ENCODE results near the gene IFIT1. TPM values are rescaled to one million over a fixed set of nuclear protein-coding genes. Genes with fewer than 3 reads are reported as not detected.
"Not testable (repeated sequence)": the region's sequence is repeated elsewhere in the genome, so short reads cannot be mapped to it uniquely, and the experiment has no call there.

The IFIT1 gene
- total RNA-seq, 1 experiment from 2014 or later = 1.3 TPM

DNA sequence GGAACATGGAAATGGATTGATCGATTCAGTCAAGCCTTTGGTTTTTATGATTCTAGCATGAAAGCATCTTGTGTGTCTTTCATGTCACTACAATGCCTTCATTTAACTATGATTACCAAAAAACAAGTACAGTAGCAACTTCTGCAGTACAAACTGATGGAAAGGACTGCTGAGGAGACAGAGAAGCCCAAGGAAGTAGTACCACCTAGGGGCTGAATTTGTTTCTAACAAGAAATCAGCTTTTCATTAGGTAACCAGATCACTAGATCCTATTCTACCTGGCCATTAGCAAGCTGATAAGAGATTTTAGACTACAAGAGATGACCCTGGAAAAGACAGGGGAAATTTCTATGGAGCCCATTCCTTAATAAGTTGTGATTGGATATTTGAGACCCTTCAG lies 3.2 kb upstream of the IFIT1 start:
- in situ Hi-C loops (cut with HindIII; ENCODE audit: low pct_unique_long_range_greater_than_20kb, low sequenced_read_pairs) = no loop called here
- DNase-seq (ENCODE audit: low read depth, low spot score) = peak; percentile 62

DNA sequence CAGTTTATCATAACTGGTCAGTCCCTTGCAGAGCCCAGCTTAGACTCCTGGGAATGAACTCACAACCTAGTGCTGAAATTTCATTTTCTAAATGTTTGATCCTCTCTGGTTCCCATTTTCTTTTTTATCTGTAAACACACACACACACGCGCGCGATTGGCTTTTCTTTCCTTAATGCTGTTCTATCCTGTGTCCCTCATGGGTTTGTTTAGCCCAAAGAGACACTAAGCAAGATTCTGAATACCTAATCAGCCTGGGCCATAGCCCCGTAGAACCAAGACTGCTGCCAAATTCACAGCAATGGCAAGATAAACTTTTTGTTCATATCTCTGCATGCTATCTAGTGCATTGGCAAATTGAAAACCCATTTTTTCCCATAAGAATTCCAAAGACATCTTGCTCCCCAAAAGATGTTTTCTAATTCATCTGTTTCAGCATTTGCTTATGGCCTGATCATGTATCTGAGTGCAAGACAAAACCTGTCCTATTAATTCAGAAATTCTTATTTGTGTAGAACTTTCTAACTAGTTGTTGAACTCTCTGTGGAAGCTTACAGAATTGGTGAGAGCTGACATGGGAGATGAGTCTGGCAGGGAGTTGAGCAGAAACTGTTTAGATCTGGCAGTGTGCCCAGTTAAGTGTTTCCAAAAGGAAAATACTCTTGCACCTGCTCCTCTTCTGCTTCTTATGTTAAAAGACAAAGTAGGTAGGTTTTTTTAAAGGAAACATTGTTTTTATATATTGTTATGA lies 1.8 kb upstream of the IFIT1 start:
- no peak for DNase-seq (ENCODE audit: low read depth, low spot score)
- in situ Hi-C loops (cut with HindIII; ENCODE audit: low pct_unique_long_range_greater_than_20kb, low sequenced_read_pairs) = no loop called here

- DNase-seq (ENCODE audit: low read depth, low spot score); in situ Hi-C loops (cut with HindIII; ENCODE audit: low pct_unique_long_range_greater_than_20kb, low sequenced_read_pairs): not testable (repeated sequence)
These were observed 1.2 kb upstream of the IFIT1 start for GRCh38 chr10:89391226-89391576.

DNA sequence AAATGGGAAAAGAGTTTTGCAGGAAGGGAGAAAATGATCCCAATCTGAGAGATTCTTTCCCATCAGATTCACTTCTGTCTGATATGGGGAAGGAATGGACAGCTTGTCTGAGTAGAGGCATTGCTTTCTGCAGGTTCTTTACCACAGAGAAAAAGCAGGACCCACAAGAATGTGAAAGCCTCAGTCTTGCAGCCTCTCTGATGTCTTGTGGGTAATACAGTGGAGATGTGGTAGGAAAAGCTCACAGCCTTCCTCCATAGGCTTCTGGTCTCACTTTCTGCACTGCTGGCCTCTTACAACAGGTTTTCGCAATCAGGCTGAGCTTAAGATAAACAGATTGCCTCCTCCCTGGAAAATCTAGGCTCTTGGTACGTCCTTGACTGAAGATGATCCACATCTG lies 551 bp downstream of the IFIT1 start:
- no peak for DNase-seq (ENCODE audit: low read depth, low spot score)

DNA sequence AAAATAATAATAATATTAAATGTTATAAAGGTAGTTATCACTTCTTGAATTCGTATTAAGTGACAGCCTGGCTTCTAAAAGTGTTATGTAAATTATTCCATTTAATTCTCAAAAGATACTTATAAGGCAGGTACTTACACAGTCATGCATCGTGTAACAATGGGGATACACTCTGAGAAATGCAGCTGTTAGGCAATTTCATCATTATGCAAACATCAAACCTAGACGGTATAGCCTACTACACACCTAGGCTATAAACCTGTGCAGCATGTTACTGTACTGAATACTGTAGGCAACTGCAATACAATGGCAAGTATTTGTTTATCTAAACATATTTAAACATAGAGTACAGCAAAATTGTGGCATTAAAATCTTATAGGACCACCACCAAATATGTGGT lies 1.5 kb downstream of the IFIT1 start:
- DNase-seq (ENCODE audit: low read depth, low spot score) = no peak
- in situ Hi-C loops (cut with HindIII; ENCODE audit: low pct_unique_long_range_greater_than_20kb, low sequenced_read_pairs) = no loop called here

More for the DNA sequence above, 551 bp downstream of the IFIT1 start:
- in situ Hi-C loops (cut with HindIII; ENCODE audit: low pct_unique_long_range_greater_than_20kb, low sequenced_read_pairs) = no loop called here

DNA sequence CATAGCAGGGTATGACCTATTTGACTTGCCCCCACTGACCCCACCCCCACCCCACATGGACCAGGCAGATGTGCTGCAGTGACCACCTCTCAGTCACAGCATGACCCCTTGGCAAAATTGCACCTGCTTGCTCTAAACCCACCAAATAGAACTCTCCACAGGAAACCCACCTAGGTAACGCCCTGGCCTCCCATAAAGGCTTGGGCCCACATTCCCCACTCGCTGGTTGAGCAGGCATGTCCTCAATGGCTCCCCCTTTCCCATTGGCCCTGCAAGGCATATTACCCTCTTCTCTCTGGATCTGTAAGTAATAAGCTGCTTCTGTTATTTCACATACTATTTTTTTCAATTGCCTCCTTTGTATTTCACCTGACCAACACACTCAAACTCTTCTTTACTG lies 2.7 kb downstream of the IFIT1 start:
- DNase-seq (ENCODE audit: low read depth, low spot score) = no peak
- in situ Hi-C loops (cut with HindIII; ENCODE audit: low pct_unique_long_range_greater_than_20kb, low sequenced_read_pairs) = no loop called here

- in situ Hi-C loops (cut with HindIII; ENCODE audit: low pct_unique_long_range_greater_than_20kb, low sequenced_read_pairs) = no loop called here
These were observed 5.8 kb downstream of the IFIT1 start for GRCh38 chr10:89398003-89398749.

DNA sequence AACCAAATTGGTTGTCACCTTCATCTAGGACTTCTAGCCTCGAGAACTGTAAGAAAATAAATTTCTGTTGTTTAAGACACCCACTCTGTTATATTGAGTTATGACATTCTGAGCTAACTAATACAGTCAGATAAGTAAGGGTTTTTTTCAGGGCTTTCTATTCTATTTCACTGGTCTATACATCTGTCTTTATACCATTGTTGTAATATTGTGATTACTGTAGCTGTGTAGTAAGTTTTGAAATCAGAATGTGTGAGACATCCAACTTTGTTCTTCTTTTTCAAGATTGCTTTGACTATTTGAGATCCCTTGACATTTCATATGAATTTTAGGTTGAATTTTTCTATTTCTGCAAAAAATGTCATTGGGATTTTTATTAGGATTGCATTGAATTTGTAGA lies 7.5 kb downstream of the IFIT1 start:
- DNase-seq (ENCODE audit: low read depth, low spot score) = no peak
- in situ Hi-C loops (cut with HindIII; ENCODE audit: low pct_unique_long_range_greater_than_20kb, low sequenced_read_pairs) = no loop called here

More at GRCh38 chr10:89398003-89398749, 5.8 kb downstream of the IFIT1 start:
- no peak for DNase-seq (ENCODE audit: low read depth, low spot score)

- no peak for DNase-seq (ENCODE audit: low read depth, low spot score)
- in situ Hi-C loops (cut with HindIII; ENCODE audit: low pct_unique_long_range_greater_than_20kb, low sequenced_read_pairs) = no loop called here
These were observed 10.6 kb downstream of the IFIT1 start for GRCh38 chr10:89403043-89403442.

GRCh38 chr10:89404104-89405047 lies 12.0 kb downstream of the IFIT1 start:
- DNase-seq (ENCODE audit: low read depth, low spot score) = no peak
- in situ Hi-C loops (cut with HindIII; ENCODE audit: low pct_unique_long_range_greater_than_20kb, low sequenced_read_pairs) = no loop called here

GRCh38 chr10:89406178-89406577 lies 13.8 kb downstream of the IFIT1 start:
- in situ Hi-C loops (cut with HindIII; ENCODE audit: low pct_unique_long_range_greater_than_20kb, low sequenced_read_pairs); DNase-seq (ENCODE audit: low read depth, low spot score): not testable (repeated sequence)

- in situ Hi-C loops (cut with HindIII; ENCODE audit: low pct_unique_long_range_greater_than_20kb, low sequenced_read_pairs); DNase-seq (ENCODE audit: low read depth, low spot score): not testable (repeated sequence)
These were observed 15.4 kb downstream of the IFIT1 start for GRCh38 chr10:89407792-89408191.

- DNase-seq (ENCODE audit: low read depth, low spot score); in situ Hi-C loops (cut with HindIII; ENCODE audit: low pct_unique_long_range_greater_than_20kb, low sequenced_read_pairs): not testable (repeated sequence)
These were observed 16.9 kb downstream of the IFIT1 start for GRCh38 chr10:89409282-89409681.

DNA sequence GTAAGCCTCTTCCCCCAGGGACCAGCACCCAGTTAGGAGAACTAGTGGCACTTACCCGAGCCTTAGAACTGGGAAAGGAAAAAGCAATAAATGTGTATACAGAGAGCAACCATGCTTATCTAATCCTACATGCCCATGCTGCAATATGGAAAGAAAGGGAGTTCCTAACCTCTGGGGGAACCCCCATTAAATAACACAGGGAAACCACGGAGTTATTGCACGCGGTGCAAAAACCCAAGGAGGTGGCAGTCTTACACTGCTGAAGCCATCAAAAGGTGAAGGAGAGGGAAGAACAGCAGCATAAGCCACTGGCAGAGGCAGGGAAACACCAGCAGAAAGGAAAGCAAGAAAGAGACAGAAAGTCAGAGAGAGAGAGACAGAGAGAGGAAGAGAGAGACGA lies 18.1 kb downstream of the IFIT1 start:
- DNase-seq (ENCODE audit: low read depth, low spot score); in situ Hi-C loops (cut with HindIII; ENCODE audit: low pct_unique_long_range_greater_than_20kb, low sequenced_read_pairs): not testable (repeated sequence)

- in situ Hi-C loops (cut with HindIII; ENCODE audit: low pct_unique_long_range_greater_than_20kb, low sequenced_read_pairs) = not testable (repeated sequence)
These were observed 18.7 kb downstream of the IFIT1 start for GRCh38 chr10:89411135-89411534.

DNA sequence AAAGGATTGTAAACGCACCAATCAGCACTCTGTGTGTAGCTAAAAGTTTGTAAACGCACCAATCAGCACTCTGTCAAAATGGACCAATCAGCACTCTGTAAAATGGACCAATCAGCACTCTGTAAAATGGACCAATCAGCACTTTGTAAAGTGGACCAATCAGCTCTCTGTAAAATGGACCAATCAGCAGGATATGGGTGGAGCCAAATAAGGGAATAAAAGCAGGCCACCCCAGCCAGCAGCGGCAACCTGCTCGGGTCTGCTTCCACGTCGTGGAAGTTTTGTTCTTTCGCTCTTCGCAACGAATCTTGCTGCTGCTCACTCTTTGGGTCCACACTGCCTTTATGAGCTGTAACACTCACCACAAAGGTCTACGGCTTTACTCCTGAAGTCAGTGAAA lies 19.9 kb downstream of the IFIT1 start:
- in situ Hi-C loops (cut with HindIII; ENCODE audit: low pct_unique_long_range_greater_than_20kb, low sequenced_read_pairs); DNase-seq (ENCODE audit: low read depth, low spot score): not testable (repeated sequence)

More at GRCh38 chr10:89411135-89411534, 18.7 kb downstream of the IFIT1 start:
- DNase-seq (ENCODE audit: low read depth, low spot score) = not testable (repeated sequence)

GRCh38 chr10:89413398-89413912 lies 21.0 kb downstream of the IFIT1 start:
- in situ Hi-C loops (cut with HindIII; ENCODE audit: low pct_unique_long_range_greater_than_20kb, low sequenced_read_pairs) = no loop called here
- no peak for DNase-seq (ENCODE audit: low read depth, low spot score)
